Measurements from ENCODE around the gene OR51B2.
"Not testable (repeated sequence)": the region's sequence is repeated elsewhere in the genome, so short reads cannot be mapped to it uniquely, and the experiment has no call there.

Gene OR51B2

GRCh38 chr11:5313326-5314023 is 10.6 kb downstream of the OR51B2 start:
- not testable (repeated sequence) for DNase-seq (ENCODE audit: low spot score)

- no peak for DNase-seq (ENCODE audit: low spot score)
Measured at GRCh38 chr11:5310423-5310822, 13.7 kb downstream of the OR51B2 start.

GRCh38 chr11:5307256-5308019 is 16.7 kb downstream of the OR51B2 start:
- DNase-seq (ENCODE audit: low spot score) = no peak

- no peak for DNase-seq (ENCODE audit: low spot score)
Measured at GRCh38 chr11:5304046-5304445, 20.1 kb downstream of the OR51B2 start.

- DNase-seq (ENCODE audit: low spot score) = no peak
Measured at GRCh38 chr11:5303626-5304025, 20.5 kb downstream of the OR51B2 start.

GRCh38 chr11:5301846-5302245 is 22.3 kb downstream of the OR51B2 start, which contains the start of gene OR51B4:
TSS of gene OR51B4 (minus strand) at chr11:5301946. CDS start at chr11:5301946, 0 bp downstream.
- DNase-seq (ENCODE audit: low spot score) = no peak

- DNase-seq (ENCODE audit: low spot score) = no peak
Measured at GRCh38 chr11:5300251-5300650, 23.8 kb downstream of the OR51B2 start.

GRCh38 chr11:5298451-5298850 is 25.6 kb downstream of the OR51B2 start:
- no peak for DNase-seq (ENCODE audit: low spot score)

- DNase-seq (ENCODE audit: low spot score) = no peak
Measured at GRCh38 chr11:5297721-5298323, 26.3 kb downstream of the OR51B2 start.

- DNase-seq (ENCODE audit: low spot score) = not testable (repeated sequence)
Measured at GRCh38 chr11:5294342-5294995, 29.6 kb downstream of the OR51B2 start.

- no peak for DNase-seq (ENCODE audit: low spot score)
Measured at GRCh38 chr11:5293028-5293427, 31.1 kb downstream of the OR51B2 start.

- no peak for DNase-seq (ENCODE audit: low spot score)
Measured at GRCh38 chr11:5291207-5291838, 32.8 kb downstream of the OR51B2 start.

GRCh38 chr11:5290106-5290505 is 34.0 kb downstream of the OR51B2 start:
- no peak for DNase-seq (ENCODE audit: low spot score)

- no peak for DNase-seq (ENCODE audit: low spot score)
Measured at GRCh38 chr11:5289696-5290095, 34.4 kb downstream of the OR51B2 start.

- no peak for DNase-seq (ENCODE audit: low spot score)
Measured at GRCh38 chr11:5288906-5289550, 35.1 kb downstream of the OR51B2 start.

- no peak for DNase-seq (ENCODE audit: low spot score)
Measured at GRCh38 chr11:5288108-5288905, 35.8 kb downstream of the OR51B2 start.

- DNase-seq (ENCODE audit: low spot score) = no peak
Measured at GRCh38 chr11:5286901-5287300, 37.2 kb downstream of the OR51B2 start.

GRCh38 chr11:5286351-5286750 is 37.7 kb downstream of the OR51B2 start:
- DNase-seq (ENCODE audit: low spot score) = no peak

GRCh38 chr11:5285703-5286340 is 38.3 kb downstream of the OR51B2 start:
- DNase-seq (ENCODE audit: low spot score) = no peak

GRCh38 chr11:5284637-5285036 is 39.5 kb downstream of the OR51B2 start:
- DNase-seq (ENCODE audit: low spot score) = no peak

Measured in COLO829 (cell line).